K562 treated with DMSO at 1 percent for 4 hours (cell line): ENCODE results near the gene ADAM33. TPM values are rescaled to one million over a fixed set of nuclear protein-coding genes. Genes with fewer than 3 reads are reported as not detected.

ENCODE experiments used
- total RNA-seq: library from RNA; unstranded; fragments of 300-600 nt; gene quantifications from 2 replicates; pipeline ENCODE4 v1.2.3, GENCODE V29; 2022; ENCODE audit not compliant: insufficient read depth

ADAM33 gene, protein sequence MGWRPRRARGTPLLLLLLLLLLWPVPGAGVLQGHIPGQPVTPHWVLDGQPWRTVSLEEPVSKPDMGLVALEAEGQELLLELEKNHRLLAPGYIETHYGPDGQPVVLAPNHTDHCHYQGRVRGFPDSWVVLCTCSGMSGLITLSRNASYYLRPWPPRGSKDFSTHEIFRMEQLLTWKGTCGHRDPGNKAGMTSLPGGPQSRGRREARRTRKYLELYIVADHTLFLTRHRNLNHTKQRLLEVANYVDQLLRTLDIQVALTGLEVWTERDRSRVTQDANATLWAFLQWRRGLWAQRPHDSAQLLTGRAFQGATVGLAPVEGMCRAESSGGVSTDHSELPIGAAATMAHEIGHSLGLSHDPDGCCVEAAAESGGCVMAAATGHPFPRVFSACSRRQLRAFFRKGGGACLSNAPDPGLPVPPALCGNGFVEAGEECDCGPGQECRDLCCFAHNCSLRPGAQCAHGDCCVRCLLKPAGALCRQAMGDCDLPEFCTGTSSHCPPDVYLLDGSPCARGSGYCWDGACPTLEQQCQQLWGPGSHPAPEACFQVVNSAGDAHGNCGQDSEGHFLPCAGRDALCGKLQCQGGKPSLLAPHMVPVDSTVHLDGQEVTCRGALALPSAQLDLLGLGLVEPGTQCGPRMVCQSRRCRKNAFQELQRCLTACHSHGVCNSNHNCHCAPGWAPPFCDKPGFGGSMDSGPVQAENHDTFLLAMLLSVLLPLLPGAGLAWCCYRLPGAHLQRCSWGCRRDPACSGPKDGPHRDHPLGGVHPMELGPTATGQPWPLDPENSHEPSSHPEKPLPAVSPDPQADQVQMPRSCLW
- not detected in 2 replicates for total RNA-seq

DNA sequence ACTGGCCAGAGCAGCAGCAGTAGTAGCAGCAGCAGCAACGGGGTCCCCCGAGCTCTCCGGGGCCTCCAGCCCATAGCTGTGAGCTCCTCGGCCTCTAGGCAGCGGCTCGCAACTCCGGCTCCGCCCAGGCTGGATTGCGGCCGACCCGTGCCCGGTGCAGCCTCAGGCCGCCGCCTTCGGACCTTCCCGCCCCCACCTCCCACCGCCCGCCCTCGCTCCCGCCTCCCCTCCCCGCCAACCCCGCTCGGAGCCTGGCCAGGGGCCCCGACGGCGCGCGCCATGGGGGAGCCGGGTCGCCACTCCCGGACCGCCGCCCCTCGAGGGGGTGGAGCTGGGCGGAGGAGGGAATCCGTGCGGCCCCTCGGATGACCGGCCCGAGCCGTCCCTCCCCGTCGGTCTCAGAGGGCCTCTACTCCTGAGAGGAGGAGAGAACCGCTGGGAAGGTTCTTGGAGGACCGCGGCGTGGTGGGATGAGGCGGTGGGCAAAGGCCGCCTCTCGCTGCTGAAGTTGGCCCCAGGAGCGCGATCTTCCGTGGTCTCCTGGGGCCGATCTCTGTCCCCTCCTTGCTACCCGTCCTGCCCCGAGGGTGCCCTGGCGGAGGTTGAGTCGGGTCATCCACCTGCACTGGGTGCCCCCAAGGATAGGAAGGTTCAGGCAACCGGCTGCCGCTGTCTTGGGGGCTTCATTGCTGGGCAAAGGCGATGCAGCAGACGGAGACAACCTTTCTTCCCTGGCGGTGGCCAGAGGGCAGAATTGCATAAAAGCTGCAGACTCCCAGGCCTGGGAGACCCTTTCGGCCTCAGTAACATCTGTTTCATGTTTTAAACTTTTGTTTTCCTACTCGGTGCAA lies at the start of gene ADAM33:
Gene ADAM33 (minus strand): TSS at position 80 of the 851 bp plus-strand sequence. CDS start 6 bp downstream, at position 74.

DNA sequence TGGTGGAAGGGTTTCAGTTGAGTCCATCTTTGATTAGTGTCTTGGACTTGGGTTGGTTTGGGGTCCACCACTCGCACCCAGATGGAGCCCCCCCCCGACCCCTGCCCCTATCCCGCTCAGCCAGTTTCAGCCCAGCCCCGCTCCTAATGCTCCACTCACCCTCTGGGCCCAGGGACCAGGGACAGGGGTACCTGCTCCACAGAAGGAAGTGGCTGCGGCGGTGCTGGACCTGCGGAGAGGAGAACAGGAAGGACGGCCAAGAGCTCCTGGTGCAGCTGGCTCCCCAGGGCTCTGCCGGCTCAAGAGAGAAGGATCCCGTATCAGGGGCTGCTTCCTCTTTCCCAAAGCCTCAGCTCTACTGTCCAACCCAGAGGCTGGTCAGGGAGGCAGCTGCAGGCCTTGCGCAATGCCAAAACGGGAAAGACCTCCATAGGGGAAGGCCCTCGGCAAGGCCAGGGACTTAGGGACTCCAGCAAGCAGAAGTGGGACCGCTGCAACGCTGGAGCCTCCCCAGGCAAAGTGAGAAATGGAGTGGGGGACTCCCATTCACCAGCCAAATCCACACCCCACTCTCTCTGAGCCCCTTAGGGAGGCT lies 30.6 kb upstream of the ADAM33 start, which contains the start of gene SIGLEC1:
Gene SIGLEC1 (minus strand): TSS at position 322 of the 595 bp plus-strand sequence. CDS start 5,472 bp downstream, outside the sequence.

DNA sequence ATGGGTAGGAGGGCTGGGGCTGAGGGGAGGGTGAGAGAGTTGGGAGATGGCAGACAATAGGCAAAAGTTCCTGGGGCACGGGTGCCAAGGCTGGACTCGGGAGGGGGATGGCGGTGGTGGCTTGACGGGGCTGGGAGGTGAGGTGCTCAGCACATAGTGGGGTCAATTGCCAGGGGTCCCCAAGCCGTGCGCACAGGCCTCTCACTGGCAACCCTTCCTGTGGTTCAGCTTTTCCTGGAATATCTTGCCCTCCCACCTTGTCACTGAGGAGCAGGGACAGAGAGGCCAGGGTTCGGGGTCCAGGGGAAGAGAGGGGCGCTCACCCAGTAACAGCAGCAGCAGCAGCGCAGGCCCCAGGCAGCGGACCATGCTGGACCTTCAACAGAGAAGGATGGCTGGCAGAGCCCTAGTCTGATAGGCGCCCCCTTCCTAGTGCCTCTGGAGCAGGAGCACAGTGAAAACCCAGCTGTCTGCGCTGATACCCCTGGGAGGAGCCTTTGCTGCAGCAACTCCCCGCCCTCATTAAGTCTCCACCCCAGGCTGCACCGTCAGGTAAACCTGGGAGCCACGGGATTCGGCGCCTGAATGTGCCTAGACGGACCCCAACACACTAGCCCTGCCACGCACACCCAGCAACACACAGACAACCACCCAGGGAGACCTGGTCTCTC lies 18.6 kb downstream of the ADAM33 start, which contains the start of gene GFRA4:
Gene GFRA4 (minus strand): TSS at position 369 of the 671 bp plus-strand sequence. CDS start 0 bp downstream, at position 369.

Other genes starting within 250 kb of the ADAM33 start
- gene ATRN, start 211.0 kb downstream of the ADAM33 start, total RNA-seq, result 7.6 and 9.3 TPM in 2 replicates
- not detected in 2 replicates for gene GFRA4, start 18.6 kb downstream of the ADAM33 start, total RNA-seq
- gene SIGLEC1, start 30.6 kb upstream of the ADAM33 start, total RNA-seq, result not detected in 2 replicates
- gene HSPA12B, start 50.7 kb upstream of the ADAM33 start, total RNA-seq, result 0.57 and 0.81 TPM in 2 replicates
- gene ADISSP, start 85.7 kb upstream of the ADAM33 start, total RNA-seq, result 30.9 and 31.8 TPM in 2 replicates
- not detected in 2 replicates for gene SPEF1, start 99.4 kb upstream of the ADAM33 start, total RNA-seq
- 32.6 and 39.0 TPM in 2 replicates for gene CENPB, start 104.7 kb upstream of the ADAM33 start, total RNA-seq
- 31.5 and 33.4 TPM in 2 replicates for gene CDC25B, start 114.3 kb upstream of the ADAM33 start, total RNA-seq
- gene AP5S1, start 138.5 kb upstream of the ADAM33 start, total RNA-seq, result 6.4 and 7.9 TPM in 2 replicates
- gene MAVS, start 164.8 kb upstream of the ADAM33 start, total RNA-seq, result 10.9 TPM in 2 replicates
- 33.3 and 43.9 TPM in 2 replicates for gene PANK2, start 207.4 kb upstream of the ADAM33 start, total RNA-seq